Endothelial cell (in vitro differentiated cells): ENCODE measurements around the gene WDR59. TPM values are rescaled to one million over a fixed set of nuclear protein-coding genes. Genes with fewer than 3 reads are reported as not detected.

Source experiments
- DNase-seq: peaks from one replicate; pipeline ENCODE4 v3.0.0; 2021; ENCODE audit warnings: low spot score
- H3K27ac Mint-ChIP-seq: one replicate; pipeline ENCODE4 v1.8.0; 2021; ENCODE audit warnings: mixed read lengths, inconsistent platforms; ENCODE audit not compliant: unreplicated experiment
- H3K27me3 Mint-ChIP-seq: one replicate; pipeline ENCODE4 v1.8.0; 2021; ENCODE audit warnings: mild to moderate bottlenecking, moderate library complexity, mixed read lengths, inconsistent platforms; ENCODE audit not compliant: unreplicated experiment
- H3K36me3 Mint-ChIP-seq: one replicate; pipeline ENCODE4 v1.8.0; 2021; ENCODE audit warnings: mild to moderate bottlenecking, low read depth, mixed read lengths, inconsistent platforms; ENCODE audit not compliant: unreplicated experiment
- H3K4me1 Mint-ChIP-seq: one replicate; pipeline ENCODE4 v1.8.0; 2021; ENCODE audit warnings: mild to moderate bottlenecking, mixed read lengths, inconsistent platforms; ENCODE audit not compliant: unreplicated experiment
- H3K4me3 Mint-ChIP-seq: one replicate; pipeline ENCODE4 v1.8.0; 2021; ENCODE audit warnings: mild to moderate bottlenecking, mixed read lengths, inconsistent platforms; ENCODE audit not compliant: unreplicated experiment
- H3K9me3 Mint-ChIP-seq: one replicate; pipeline ENCODE4 v1.8.0; 2021; ENCODE audit warnings: mixed read lengths, inconsistent platforms; ENCODE audit not compliant: unreplicated experiment
- total RNA-seq: library from RNA; stranded (reverse); fragmentation: NEBNext Ultra II Directional; extraction: Animal tissue kit (Norgen Biotek cat#: 25700); gene quantifications from one replicate; pipeline ENCODE4 v1.2.1, GENCODE V29; 2021; ENCODE audit not compliant: unreplicated experiment
- TF ChIP-seq, protein P1 (sequence below): fragments of 200-600 bp; sonication (generic); IDR thresholded peaks from one replicate; pipeline ENCODE4 v1.5.0; 2021; ENCODE audit warnings: antibody characterized with exemption; ENCODE audit not compliant: unreplicated experiment

WDR59 gene
- total RNA-seq, 1 donor from 2014 or later = 107 TPM

DNA sequence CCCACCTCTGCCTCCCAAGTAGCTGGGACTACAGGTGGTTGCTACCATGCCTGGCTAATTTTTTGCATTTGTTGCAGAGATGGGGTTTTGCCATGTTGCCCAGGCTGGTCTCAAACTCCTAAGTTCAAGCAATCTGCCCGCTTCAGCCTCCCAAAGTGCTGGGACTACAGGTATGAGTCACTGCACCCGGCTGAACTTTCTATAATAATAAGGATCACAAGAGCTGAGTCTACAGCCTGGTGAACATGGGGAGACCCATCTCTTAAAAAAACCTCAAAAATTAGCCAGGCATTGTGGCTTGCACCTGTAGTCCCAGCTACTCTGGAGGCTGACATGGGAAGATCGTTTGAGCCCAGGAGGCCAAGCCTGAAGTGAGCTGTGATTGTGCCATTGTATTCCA lies 53.5 kb downstream of the WDR59 start:
- Mint-ChIP-seq H3K4me3 (no peak overlapping the region), H3K27ac (no peak overlapping the region), H3K4me1 (no peaks in the 10 kb centered on the region), H3K9me3 (no peaks in the 10 kb centered on the region), H3K36me3 (peaks cover 11% of the 10 kb centered on the region), H3K27me3 (no peaks in the 10 kb centered on the region)
- TF ChIP-seq, protein P1, sequence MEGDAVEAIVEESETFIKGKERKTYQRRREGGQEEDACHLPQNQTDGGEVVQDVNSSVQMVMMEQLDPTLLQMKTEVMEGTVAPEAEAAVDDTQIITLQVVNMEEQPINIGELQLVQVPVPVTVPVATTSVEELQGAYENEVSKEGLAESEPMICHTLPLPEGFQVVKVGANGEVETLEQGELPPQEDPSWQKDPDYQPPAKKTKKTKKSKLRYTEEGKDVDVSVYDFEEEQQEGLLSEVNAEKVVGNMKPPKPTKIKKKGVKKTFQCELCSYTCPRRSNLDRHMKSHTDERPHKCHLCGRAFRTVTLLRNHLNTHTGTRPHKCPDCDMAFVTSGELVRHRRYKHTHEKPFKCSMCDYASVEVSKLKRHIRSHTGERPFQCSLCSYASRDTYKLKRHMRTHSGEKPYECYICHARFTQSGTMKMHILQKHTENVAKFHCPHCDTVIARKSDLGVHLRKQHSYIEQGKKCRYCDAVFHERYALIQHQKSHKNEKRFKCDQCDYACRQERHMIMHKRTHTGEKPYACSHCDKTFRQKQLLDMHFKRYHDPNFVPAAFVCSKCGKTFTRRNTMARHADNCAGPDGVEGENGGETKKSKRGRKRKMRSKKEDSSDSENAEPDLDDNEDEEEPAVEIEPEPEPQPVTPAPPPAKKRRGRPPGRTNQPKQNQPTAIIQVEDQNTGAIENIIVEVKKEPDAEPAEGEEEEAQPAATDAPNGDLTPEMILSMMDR = no peak
- no peak for DNase-seq

DNA sequence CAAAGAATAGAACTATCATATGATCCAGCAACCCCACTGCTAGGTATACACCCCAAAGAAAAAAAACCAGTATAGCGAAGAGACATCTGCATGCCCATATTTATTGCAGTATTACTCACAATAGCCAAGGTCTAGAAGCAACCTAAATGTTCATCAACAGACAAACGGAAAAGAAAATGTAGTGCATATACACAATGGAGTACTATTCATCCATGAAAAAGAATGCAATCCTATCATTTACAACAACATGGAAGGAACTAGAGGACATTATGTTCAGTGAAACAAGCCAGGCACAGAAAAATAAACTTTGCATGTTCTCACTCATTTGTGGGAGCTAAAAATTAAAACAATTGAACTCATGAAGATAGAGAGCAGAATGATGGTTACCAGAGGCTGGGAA lies 55.3 kb downstream of the WDR59 start:
- H3K27me3 Mint-ChIP-seq = no peaks in the 10 kb centered on the region
- no peak for DNase-seq
- no peak overlapping the region for H3K27ac Mint-ChIP-seq
- TF ChIP-seq, protein P1 = no peak
- H3K36me3 Mint-ChIP-seq = peaks cover 11% of the 10 kb centered on the region
- no peak overlapping the region for H3K4me3 Mint-ChIP-seq
- H3K9me3 Mint-ChIP-seq = no peaks in the 10 kb centered on the region
- H3K4me1 Mint-ChIP-seq = no peaks in the 10 kb centered on the region

DNA sequence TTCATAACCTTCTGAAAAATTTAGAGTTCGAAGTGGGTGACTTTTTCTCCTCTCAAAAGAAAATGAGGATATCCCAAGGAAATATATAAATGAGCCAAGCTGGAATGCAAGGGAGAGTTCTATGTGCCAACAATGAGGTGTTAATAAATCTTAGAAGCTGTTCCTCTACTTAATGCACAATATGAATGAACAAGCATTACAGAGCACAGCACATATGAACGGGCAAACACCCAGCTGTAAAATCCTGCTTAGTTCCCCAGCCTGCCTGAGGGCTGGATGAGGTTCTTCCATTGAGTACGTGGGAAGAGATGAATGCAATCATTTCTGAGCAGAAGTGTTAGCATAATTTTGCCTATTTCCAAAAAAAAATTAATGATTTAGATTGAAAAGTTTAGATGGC lies 58.1 kb downstream of the WDR59 start:
- H3K9me3 Mint-ChIP-seq = no peaks in the 10 kb centered on the region
- H3K4me3 Mint-ChIP-seq = no peak overlapping the region
- DNase-seq = no peak
- H3K36me3 Mint-ChIP-seq = peaks cover 13% of the 10 kb centered on the region
- H3K27ac Mint-ChIP-seq = no peak overlapping the region
- TF ChIP-seq, protein P1 = no peak
- no peaks in the 10 kb centered on the region for H3K27me3 Mint-ChIP-seq
- H3K4me1 Mint-ChIP-seq = no peaks in the 10 kb centered on the region

DNA sequence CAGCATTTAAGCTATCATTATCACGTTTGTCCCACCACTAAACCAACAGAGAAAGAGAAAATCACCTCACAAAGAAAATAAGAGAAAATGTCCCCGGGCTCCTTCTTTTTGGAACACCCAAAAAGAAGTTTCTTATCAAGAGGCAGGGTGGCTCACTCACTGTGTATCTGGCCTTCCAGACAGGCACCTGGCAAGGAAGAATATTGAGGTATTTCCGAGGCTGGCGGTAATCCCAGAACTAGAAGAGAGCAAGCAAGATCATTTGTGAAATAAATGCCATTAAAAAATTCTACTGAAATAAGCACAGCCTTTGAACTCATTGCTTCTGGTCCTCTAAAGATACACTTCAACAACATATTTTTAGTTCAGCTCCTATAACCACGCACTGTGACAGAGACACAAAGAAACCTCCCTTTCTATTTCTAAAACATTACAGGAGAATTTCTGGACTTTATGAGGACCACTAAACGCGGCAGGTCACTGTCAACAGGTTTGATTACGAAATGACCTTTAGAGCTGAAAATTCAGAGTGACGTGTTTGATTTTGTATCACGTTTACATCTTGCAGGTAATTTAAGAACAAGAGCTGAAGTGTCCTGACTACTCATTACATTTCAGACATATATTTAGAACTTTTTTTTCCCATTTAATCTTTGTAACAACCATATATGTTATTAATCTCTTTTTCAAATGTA lies 61.0 kb downstream of the WDR59 start:
- Mint-ChIP-seq H3K27me3 (no peaks in the 10 kb centered on the region), H3K4me1 (no peaks in the 10 kb centered on the region), H3K27ac (no peak overlapping the region), H3K36me3 (peaks cover 21% of the 10 kb centered on the region), H3K9me3 (no peaks in the 10 kb centered on the region), H3K4me3 (no peak overlapping the region)
- DNase-seq = no peak
- TF ChIP-seq, protein P1 = no peak
